Right forelimb (tissue), 1 donor: ENCODE results near the gene ACAN.
A peak's percentile ranks its signal among the peaks of the same experiment; 100 is the strongest.

ENCODE experiments used
- DNase-seq: peaks from one replicate; pipeline ENCODE4 v3.0.0-alpha.2; 2018

Gene ACAN

GRCh38 chr15:88880944-88881740 lies 77.9 kb downstream of the ACAN start:
- no peak for DNase-seq

GRCh38 chr15:88881775-88882174 lies 78.5 kb downstream of the ACAN start:
- DNase-seq = no peak

- no peak for DNase-seq
Observed at GRCh38 chr15:88882785-88883184, 79.5 kb downstream of the ACAN start.

- DNase-seq = no peak
Observed at GRCh38 chr15:88887068-88887580, 83.9 kb downstream of the ACAN start.

GRCh38 chr15:88888719-88889118 lies 85.5 kb downstream of the ACAN start:
- DNase-seq = no peak

- no peak for DNase-seq
Observed at GRCh38 chr15:88890495-88890894, 87.3 kb downstream of the ACAN start.

GRCh38 chr15:88891540-88892254 lies 88.5 kb downstream of the ACAN start:
- no peak for DNase-seq

- DNase-seq = peak; percentile 83
Observed at GRCh38 chr15:88894348-88894818, 91.1 kb downstream of the ACAN start.

GRCh38 chr15:88894819-88895767 lies 91.9 kb downstream of the ACAN start, which contains the start of gene HAPLN3:
TSS of gene HAPLN3 (minus strand) at chr15:88895544. CDS start at chr15:88887298, 8,246 bp downstream.
- DNase-seq = peak; percentile 67

- DNase-seq = no peak
Observed at GRCh38 chr15:88896333-88897033, 93.2 kb downstream of the ACAN start.

GRCh38 chr15:88897142-88897455 lies 93.9 kb downstream of the ACAN start:
- DNase-seq = no peak

GRCh38 chr15:88897456-88898194 lies 94.4 kb downstream of the ACAN start:
- DNase-seq = peak; percentile 90

- peak; percentile 25 for DNase-seq
Observed at GRCh38 chr15:88898736-88899135, 95.5 kb downstream of the ACAN start.

- DNase-seq = peak; percentile 39
Observed at GRCh38 chr15:88899251-88899650, 96.0 kb downstream of the ACAN start.

GRCh38 chr15:88900309-88900981 lies 97.2 kb downstream of the ACAN start:
- peak; percentile 18 for DNase-seq

GRCh38 chr15:88900982-88901418 lies 97.8 kb downstream of the ACAN start:
- DNase-seq = no peak

- DNase-seq = no peak
Observed at GRCh38 chr15:88901508-88902220, 98.4 kb downstream of the ACAN start.

GRCh38 chr15:88902221-88902835 lies 99.1 kb downstream of the ACAN start:
- DNase-seq = no peak

GRCh38 chr15:88902846-88903245 lies 99.6 kb downstream of the ACAN start:
- DNase-seq = no peak

GRCh38 chr15:88904257-88904623 lies 101.0 kb downstream of the ACAN start:
- no peak for DNase-seq
